A673 (cell line): ENCODE measurements around the gene SNAI3.

ENCODE experiments used
- CTCF ChIP-seq: fragments of 300-800, 200-600 bp; sonication (generic); conservative IDR thresholded peaks from 2 replicates; pipeline ENCODE4 v1.5.1; 2017; ENCODE audit warnings: low read depth, mild to moderate bottlenecking, antibody characterized with exemption, low read length, moderate library complexity, mixed read lengths
- EZH2 ChIP-seq: fragments of 200-600 bp; sonication (generic); IDR thresholded peaks from 2 replicates; pipeline ENCODE4 v1.6.1; 2017; ENCODE audit warnings: borderline replicate concordance, low read depth, mild to moderate bottlenecking, mixed read lengths, antibody characterized with exemption, low read length; ENCODE audit not compliant: poor library complexity, severe bottlenecking

GRCh38 chr16:88635671-88636319 lies 50.5 kb downstream of the SNAI3 start:
- TF ChIP-seq EZH2 (no peak), CTCF (no peak)
